C4-2B (cell line): ENCODE results near the gene STK16.
"Not testable (repeated sequence)": the region's sequence is repeated elsewhere in the genome, so short reads cannot be mapped to it uniquely, and the experiment has no call there.

Experiments used
- H3K27ac ChIP-seq: fragments of 450-650 bp; 2 replicates; pipeline ENCODE4 v1.5.1; 2017
- CTCF ChIP-seq: fragments of 450-650 bp; conservative IDR thresholded peaks from 2 replicates; pipeline ENCODE4 v1.5.1; 2017; ENCODE audit warnings: mild to moderate bottlenecking
- ZFX ChIP-seq: fragments of 450-650 bp; IDR thresholded peaks from 2 replicates; pipeline ENCODE4 v1.6.1; 2017

STK16 gene

GRCh38 chr2:219254590-219255201 is 9.4 kb downstream of the STK16 start:
- H3K27ac ChIP-seq, result peak overlapping the region; percentile 84; the same call in 1 of the 2 replicates
- no peak for TF ChIP-seq ZFX
- no peak for TF ChIP-seq CTCF

- not testable (repeated sequence) for H3K27ac ChIP-seq
Measured at GRCh38 chr2:219258942-219259341, 13.7 kb downstream of the STK16 start.

- no peak overlapping the region for H3K27ac ChIP-seq
- TF ChIP-seq CTCF, result no peak
- TF ChIP-seq ZFX, result no peak
Measured at GRCh38 chr2:219261024-219261855, 16.0 kb downstream of the STK16 start.

GRCh38 chr2:219266232-219266631 is 21.0 kb downstream of the STK16 start:
- H3K27ac ChIP-seq, result no peak overlapping the region

GRCh38 chr2:219266886-219267285 is 21.6 kb downstream of the STK16 start:
- H3K27ac ChIP-seq, result no peak overlapping the region
- no peak for TF ChIP-seq CTCF
- TF ChIP-seq ZFX, result no peak

More at GRCh38 chr2:219266232-219266631, 21.0 kb downstream of the STK16 start:
- TF ChIP-seq CTCF (no peak), ZFX (no peak)

- H3K27ac ChIP-seq, result no peak overlapping the region
- no peak for TF ChIP-seq CTCF
- TF ChIP-seq ZFX, result no peak
Measured at GRCh38 chr2:219268294-219268693, 23.0 kb downstream of the STK16 start.

GRCh38 chr2:219269362-219270054 is 24.2 kb downstream of the STK16 start:
- TF ChIP-seq CTCF (no peak), ZFX (no peak)

More at GRCh38 chr2:219269362-219270054, 24.2 kb downstream of the STK16 start:
- H3K27ac ChIP-seq, result no peak overlapping the region
